T-helper 1 cell treated with Interleukin-12 subunit alpha and Interleukin-12 subunit beta and Interleukin-4 antibody, amounts not matched to agents 30 μg/mL and 1 μg/mL, for 36 hours (primary cell): ENCODE data around the gene SLC25A18.
"Not testable (repeated sequence)": the region's sequence is repeated elsewhere in the genome, so short reads cannot be mapped to it uniquely, and the experiment has no call there.

ENCODE experiments used
- H3K27ac Mint-ChIP-seq: one replicate; pipeline ENCODE4 v1.8.0; 2021; ENCODE audit warnings: mild to moderate bottlenecking, mixed read lengths
- H3K27me3 Mint-ChIP-seq: one replicate; pipeline ENCODE4 v1.8.0; 2021; ENCODE audit warnings: low read depth, mixed read lengths
- H3K36me3 Mint-ChIP-seq: one replicate; pipeline ENCODE4 v1.8.0; 2021; ENCODE audit warnings: low read depth, mixed read lengths
- H3K4me1 Mint-ChIP-seq: one replicate; pipeline ENCODE4 v1.8.0; 2021; ENCODE audit warnings: low read depth, mixed read lengths
- H3K4me3 Mint-ChIP-seq: one replicate; pipeline ENCODE4 v1.8.0; 2021; ENCODE audit warnings: mild to moderate bottlenecking, moderate library complexity, mixed read lengths
- H3K9me3 Mint-ChIP-seq: one replicate; pipeline ENCODE4 v1.8.0; 2021; ENCODE audit warnings: mixed read lengths

SLC25A18 gene

DNA sequence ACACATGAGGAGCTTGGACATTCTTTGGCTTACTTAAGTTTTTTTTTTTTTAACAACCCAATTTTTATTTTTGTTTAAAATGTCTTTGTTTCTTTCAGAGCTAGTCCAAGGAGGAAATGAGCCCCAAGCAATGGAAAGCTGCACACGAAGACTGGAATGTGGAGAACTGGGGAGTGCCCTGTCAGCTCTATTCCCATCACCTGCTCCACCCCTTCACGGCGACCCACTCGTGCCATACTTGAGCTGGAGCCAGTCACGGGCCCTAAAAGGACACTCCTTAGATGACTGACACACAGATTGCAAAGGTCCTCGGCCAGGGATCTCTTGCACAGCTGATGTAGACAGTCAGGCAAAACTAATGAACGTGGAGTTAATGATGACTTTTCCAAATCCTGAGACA, 10.6 kb upstream of the SLC25A18 start:
- Mint-ChIP-seq H3K4me1 (no peaks in the 10 kb centered on the region), H3K4me3 (no peak overlapping the region), H3K27ac (no peak overlapping the region)

DNA sequence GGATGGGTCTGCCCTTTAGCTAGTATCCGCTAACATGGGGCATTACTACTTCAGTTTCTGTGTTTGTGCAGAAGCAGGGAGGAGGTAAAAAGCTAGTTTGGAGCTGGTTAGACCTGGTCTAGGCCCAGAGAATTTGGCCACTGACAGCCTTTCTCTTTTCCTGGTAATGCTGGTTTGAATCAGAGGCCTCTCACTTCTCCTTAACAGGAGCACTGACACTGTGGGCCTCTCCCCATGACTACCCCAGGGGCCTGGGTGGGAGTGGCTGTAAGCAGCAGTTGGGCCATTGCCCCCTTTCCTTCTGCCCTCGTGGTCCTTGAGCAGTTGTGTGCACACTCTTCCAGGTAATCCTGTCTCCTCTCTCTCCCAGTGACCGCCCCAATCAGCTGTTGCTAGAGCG, 8.5 kb upstream of the SLC25A18 start:
- no peak overlapping the region for H3K4me3 Mint-ChIP-seq
- H3K27me3 Mint-ChIP-seq, result no peaks in the 10 kb centered on the region
- H3K9me3 Mint-ChIP-seq, result no peaks in the 10 kb centered on the region
- no peak overlapping the region for H3K27ac Mint-ChIP-seq
- no peaks in the 10 kb centered on the region for H3K4me1 Mint-ChIP-seq
- no peaks in the 10 kb centered on the region for H3K36me3 Mint-ChIP-seq

More for the DNA sequence above, 10.6 kb upstream of the SLC25A18 start:
- Mint-ChIP-seq H3K36me3 (no peaks in the 10 kb centered on the region), H3K9me3 (no peaks in the 10 kb centered on the region), H3K27me3 (no peaks in the 10 kb centered on the region)

DNA sequence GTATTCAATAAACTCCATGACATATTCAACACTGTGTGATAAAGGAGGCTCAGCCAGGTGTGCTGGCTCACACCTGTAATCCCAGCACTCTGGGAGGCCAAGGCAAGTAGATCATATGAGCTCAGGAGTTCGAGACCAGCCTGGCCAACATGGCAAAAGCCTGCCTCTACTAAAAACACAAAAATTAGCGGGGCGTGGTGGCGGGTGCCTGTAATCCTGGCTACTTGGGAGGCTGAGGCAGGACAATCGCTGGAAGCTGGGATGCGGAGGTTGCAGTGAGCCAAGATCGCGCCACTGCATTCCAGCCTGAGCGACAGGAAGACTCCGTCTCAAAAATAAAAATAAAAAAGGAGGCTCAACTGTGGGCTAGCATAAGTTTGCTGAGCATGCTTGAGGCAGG, 4.1 kb upstream of the SLC25A18 start:
- H3K27ac Mint-ChIP-seq, result no peak overlapping the region
- no peaks in the 10 kb centered on the region for H3K36me3 Mint-ChIP-seq
- no peaks in the 10 kb centered on the region for H3K9me3 Mint-ChIP-seq
- no peaks in the 10 kb centered on the region for H3K27me3 Mint-ChIP-seq
- no peak overlapping the region for H3K4me3 Mint-ChIP-seq
- no peaks in the 10 kb centered on the region for H3K4me1 Mint-ChIP-seq

DNA sequence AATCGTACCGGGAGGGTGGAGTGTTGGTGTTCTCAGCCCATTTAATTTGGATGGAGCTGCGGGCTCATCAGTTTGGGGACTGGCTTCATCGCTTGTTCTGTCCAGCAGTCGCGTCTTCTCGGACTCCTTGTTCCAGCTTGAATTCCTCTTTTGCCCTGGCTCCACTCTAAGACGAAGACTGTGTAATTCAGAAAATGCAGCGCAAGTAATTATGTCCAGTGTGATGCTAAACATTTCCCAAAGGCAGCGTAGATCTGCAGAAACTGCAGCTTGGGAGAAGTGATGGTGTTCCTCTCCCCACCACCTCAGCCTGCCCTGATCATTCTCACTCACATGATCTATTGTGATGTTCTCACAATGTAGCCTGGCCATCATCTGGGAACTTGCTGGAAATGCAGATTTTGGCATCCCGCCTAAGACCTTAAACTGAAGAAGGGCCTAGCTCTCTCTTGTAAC, 666 bp downstream of the SLC25A18 start:
- Mint-ChIP-seq H3K27ac (no peak overlapping the region), H3K9me3 (no peaks in the 10 kb centered on the region), H3K36me3 (no peaks in the 10 kb centered on the region), H3K4me3 (no peak overlapping the region), H3K4me1 (no peaks in the 10 kb centered on the region), H3K27me3 (no peaks in the 10 kb centered on the region)

DNA sequence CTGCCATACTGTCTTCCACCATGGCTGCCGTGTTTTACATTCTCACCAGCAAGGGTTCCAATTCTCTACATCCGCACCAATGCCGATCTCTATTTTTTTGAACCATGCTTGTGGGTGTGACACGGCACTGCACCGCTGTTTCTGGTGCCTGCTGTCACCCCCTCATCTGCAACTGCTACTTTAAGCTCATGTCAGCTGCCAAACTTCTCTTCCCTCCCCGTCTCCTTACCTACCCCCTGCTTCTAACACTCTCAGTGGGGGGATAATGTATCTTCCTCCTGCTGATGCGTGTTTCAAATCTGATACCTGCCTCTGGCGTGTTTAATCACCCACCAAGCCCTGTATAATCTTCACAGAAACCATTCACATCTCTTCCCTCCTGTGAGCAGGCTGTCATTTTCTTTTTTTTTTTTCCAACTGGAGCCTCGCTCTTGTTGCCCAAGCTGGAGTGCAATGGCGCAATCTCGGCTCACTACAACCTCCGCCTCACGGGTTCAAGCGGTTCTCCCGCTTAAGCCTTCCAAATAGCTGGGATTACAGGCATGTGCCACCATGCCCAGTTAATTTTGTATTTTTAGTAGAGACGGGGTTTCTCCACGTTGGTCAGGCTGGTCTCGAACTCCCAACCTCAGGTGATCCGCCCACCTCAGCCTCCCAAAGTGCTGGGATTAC, 2.9 kb downstream of the SLC25A18 start:
- not testable (repeated sequence) for H3K27me3 Mint-ChIP-seq, H3K36me3 Mint-ChIP-seq, H3K9me3 Mint-ChIP-seq, H3K4me1 Mint-ChIP-seq, H3K4me3 Mint-ChIP-seq, H3K27ac Mint-ChIP-seq

DNA sequence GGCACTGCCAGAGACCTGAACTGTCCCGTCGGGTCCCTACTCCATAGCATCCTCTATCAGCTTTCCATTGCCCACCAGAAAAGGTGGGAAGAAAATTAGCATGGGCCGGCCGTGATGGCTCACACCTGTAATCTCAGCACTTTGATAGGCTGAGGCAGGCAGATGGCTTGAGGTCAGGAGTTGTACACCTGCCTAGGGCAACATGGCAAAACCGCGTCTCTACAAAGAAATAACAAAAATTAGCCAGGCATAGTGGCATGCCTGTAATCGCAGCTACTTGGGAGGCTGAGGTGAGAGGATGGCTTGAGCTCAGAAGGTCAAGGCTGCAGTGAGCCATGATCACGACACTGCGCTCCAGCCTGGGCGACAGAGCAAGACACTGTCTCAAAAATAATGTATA, 3.5 kb downstream of the SLC25A18 start:
- Mint-ChIP-seq H3K36me3 (no peaks in the 10 kb centered on the region), H3K9me3 (no peaks in the 10 kb centered on the region), H3K27me3 (no peaks in the 10 kb centered on the region), H3K4me1 (no peaks in the 10 kb centered on the region), H3K27ac (no peak overlapping the region), H3K4me3 (no peak overlapping the region)

DNA sequence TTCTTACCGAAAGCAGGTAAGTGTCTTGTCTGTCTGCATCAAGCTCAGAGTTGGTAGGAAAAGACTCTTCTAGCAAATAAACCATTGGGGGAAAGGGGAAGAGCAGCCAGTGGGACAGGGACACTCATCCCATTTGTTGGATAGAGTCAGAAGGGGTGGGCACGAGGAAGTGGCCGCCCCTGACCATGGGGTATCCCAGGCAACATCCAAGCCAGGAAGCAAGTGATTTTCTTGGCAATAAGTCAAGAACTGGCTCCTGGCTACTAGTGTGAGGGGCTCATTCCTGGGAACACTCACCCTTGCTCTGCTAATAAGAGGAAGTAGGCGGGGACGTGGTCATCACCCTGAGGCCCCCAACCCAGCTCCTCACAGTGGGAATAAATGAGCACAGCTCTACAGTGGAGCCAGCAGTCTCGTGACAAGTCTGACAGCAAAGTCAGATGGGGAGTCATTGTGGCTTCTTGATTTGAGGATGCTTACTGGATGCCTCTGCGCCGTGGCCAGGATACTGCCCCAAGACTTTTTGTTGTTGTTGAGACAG, 6.7 kb downstream of the SLC25A18 start:
- H3K27me3 Mint-ChIP-seq, result no peaks in the 10 kb centered on the region
- H3K9me3 Mint-ChIP-seq, result no peaks in the 10 kb centered on the region
- H3K4me1 Mint-ChIP-seq, result no peaks in the 10 kb centered on the region
- H3K27ac Mint-ChIP-seq, result no peak overlapping the region
- no peaks in the 10 kb centered on the region for H3K36me3 Mint-ChIP-seq
- no peak overlapping the region for H3K4me3 Mint-ChIP-seq

DNA sequence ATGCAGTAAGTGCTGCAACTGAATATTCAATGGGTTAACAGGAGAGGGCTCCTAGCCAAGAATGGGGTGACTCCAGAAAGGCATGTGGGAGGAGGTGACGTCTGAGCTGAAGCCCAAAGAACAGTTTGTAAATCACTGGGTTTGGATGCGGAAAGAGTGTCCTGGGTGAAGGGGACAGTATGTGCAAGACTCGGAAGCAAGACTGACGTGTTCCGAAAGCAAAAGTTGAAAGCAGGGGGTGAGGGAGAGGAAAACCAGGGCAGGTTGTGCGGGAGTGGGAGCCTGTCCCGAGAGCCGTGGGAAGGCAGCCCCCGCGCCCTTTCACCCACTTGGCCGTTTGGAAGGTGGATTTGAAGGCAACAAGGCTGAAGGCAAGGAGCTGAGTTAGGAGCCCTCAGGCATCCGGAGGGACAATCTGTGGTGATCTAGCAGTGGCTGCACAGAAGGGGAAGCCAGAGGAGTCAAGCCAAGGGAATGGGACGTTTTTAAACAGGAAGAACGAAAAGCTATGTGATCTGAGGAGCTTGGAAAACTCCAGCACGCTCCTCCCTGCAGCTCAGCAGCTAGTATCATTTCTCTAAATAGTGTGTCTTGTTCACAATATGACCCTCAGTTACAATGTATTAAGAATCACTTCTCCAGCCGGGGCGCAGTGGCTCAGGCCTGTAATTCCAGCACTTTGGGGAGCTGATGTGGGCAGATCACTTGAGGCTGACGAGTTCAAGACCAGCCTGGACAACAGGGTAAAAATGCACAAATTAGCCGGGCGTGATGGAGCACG, 7.7 kb downstream of the SLC25A18 start:
- Mint-ChIP-seq H3K4me1 (no peaks in the 10 kb centered on the region), H3K36me3 (no peaks in the 10 kb centered on the region), H3K27ac (no peak overlapping the region), H3K9me3 (no peaks in the 10 kb centered on the region), H3K4me3 (no peak overlapping the region), H3K27me3 (no peaks in the 10 kb centered on the region)

DNA sequence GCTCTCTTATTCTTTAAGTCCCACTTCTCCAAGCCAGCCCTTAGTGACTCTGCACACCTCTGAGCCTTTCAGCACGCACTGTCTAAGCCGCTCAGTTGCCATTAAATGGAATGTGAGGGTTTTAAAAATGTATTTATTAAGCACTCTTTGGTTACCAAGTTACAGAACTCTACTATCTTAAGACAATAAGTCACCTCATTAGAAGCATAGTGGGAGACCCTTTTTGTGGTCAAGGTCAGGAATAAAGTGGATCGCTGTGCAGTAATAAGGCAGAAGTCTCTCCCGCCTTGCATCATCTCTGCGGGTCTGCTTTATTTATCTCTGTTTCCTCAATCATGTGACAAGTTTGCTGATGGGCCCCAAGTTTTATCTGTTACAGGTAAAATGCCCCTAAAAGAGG, 11.9 kb downstream of the SLC25A18 start:
- no peak overlapping the region for H3K4me3 Mint-ChIP-seq
- no peaks in the 10 kb centered on the region for H3K36me3 Mint-ChIP-seq
- H3K4me1 Mint-ChIP-seq, result no peaks in the 10 kb centered on the region
- H3K9me3 Mint-ChIP-seq, result no peaks in the 10 kb centered on the region
- H3K27ac Mint-ChIP-seq, result no peak overlapping the region
- no peaks in the 10 kb centered on the region for H3K27me3 Mint-ChIP-seq

DNA sequence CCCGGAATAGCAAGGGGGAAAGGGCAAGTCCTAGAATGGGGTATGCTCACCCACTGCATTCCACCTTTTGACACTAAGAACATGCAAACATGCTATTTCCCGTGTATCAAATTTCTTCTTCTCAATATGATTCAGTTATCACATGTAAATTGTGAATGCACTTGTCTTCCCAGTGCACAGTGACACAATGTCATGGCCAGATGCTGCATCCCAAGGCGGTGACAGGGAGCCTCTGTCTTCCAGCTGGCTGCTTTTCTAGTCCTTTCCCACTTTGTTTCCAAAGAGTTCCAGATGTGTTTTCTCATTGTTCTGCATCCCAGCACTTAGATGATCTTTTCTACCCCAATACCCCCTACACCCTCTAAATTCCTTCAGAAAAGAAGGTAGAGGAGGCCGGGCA, 12.4 kb downstream of the SLC25A18 start:
- no peaks in the 10 kb centered on the region for H3K36me3 Mint-ChIP-seq
- H3K27ac Mint-ChIP-seq, result no peak overlapping the region
- no peaks in the 10 kb centered on the region for H3K4me1 Mint-ChIP-seq
- H3K27me3 Mint-ChIP-seq, result no peaks in the 10 kb centered on the region
- H3K9me3 Mint-ChIP-seq, result no peaks in the 10 kb centered on the region
- no peak overlapping the region for H3K4me3 Mint-ChIP-seq

DNA sequence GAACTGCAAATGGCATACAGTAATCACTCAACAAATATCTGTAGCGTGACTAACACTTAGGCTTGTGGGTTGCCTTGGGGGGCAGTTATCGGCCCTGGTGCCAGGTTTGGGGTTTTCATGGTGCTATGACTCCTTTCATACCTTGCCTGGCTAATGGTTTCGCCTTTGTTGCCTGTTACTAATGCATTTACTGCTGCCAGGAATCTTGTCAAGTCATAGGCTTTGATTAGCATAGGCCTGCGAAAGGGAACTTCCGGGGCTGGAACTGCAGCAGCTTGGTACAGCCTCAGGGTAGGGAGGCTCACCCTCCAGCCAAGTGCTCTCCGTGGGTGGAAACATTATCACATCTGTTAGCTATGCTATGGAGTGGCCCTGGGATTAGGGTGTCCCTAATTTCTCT, 13.2 kb downstream of the SLC25A18 start:
- no peaks in the 10 kb centered on the region for H3K36me3 Mint-ChIP-seq
- no peak overlapping the region for H3K4me3 Mint-ChIP-seq
- no peak overlapping the region for H3K27ac Mint-ChIP-seq
- no peaks in the 10 kb centered on the region for H3K27me3 Mint-ChIP-seq
- no peaks in the 10 kb centered on the region for H3K4me1 Mint-ChIP-seq
- no peaks in the 10 kb centered on the region for H3K9me3 Mint-ChIP-seq

DNA sequence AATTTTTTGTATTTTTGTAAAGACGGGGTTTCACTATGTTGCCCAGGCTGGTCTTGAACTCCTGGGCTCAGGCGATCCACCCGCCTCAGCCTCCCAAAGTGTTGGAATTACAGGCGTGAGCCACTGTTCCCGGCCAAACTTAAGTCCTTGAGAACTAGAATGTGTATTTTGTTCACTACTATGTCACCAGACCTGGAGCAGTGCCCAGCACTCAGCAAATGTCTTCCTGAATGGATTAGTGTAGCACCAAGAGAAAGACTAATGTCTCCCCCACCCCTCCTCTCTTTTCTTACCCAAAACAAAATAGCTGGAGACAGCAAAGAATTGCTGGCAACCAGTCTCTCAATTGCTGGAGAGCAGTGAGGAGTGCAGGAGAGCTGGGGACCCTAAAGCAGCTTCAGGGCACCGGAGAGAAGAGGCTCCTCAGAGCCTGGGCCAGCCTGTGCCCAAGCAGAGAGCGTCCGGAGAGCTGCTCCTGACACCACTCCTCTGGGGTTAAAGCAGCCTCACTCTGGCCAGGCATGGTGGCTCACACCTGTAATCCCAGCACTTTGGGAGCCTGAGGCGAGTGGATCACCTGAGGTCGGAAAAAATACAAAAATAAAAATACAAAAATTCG, 14.9 kb downstream of the SLC25A18 start:
- H3K4me1 Mint-ChIP-seq, result no peaks in the 10 kb centered on the region
- H3K27ac Mint-ChIP-seq, result no peak overlapping the region
- no peaks in the 10 kb centered on the region for H3K27me3 Mint-ChIP-seq
- no peaks in the 10 kb centered on the region for H3K9me3 Mint-ChIP-seq
- H3K36me3 Mint-ChIP-seq, result no peaks in the 10 kb centered on the region
- no peak overlapping the region for H3K4me3 Mint-ChIP-seq

DNA sequence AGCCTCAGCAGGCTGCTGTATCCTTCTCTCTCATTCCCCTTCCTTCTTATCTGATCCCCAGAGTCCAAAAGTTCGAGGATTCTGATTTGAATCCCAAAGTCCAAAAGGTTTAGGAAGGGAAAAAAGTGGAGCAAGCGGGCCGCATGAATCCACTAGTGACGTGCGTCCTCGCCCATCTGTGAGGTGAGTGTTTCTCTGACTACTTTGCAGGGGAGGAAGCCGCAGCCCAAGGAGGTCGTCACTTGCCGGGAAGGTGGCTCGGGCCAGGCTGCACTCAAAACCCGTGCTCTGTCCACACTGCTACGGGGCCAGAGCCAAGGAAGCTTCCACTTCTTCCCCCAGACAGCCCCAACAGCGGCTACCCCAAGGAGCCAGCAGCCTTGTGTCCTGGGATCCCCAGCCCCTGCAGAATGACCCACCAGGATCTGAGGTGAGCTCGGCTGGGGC, 16.3 kb downstream of the SLC25A18 start:
- no peak overlapping the region for H3K4me3 Mint-ChIP-seq
- H3K4me1 Mint-ChIP-seq, result no peaks in the 10 kb centered on the region
- H3K36me3 Mint-ChIP-seq, result no peaks in the 10 kb centered on the region
- no peak overlapping the region for H3K27ac Mint-ChIP-seq
- H3K27me3 Mint-ChIP-seq, result no peaks in the 10 kb centered on the region
- no peaks in the 10 kb centered on the region for H3K9me3 Mint-ChIP-seq

DNA sequence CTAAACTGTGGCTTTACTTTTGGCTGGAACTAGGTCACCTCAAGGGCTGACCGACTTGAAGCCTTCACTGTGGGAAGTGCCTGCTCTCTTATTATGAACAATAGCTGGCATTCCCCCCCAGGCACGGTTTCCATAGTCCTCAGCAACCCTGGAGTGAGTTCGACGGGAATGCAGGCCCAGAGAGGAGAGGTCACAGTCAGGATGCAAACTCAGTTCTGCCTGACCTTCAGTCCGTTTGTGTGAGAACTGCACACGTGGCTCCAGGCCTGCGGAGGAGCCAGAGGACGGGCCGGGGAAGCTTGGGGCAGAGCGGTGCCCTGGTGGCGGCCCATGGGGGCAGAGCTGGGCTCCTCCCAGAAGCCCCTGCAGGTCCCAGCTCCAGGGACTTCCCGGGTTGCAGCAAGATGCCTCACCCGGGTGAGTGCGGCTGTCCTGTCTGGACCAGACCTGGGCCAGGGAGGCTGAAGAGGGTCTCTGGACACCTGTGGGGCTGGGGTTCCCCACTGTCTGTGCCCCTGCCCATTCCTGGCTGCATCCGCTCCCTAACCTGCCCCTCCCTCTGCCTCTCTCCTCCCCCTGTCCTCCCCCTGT, 17.2 kb downstream of the SLC25A18 start:
- no peaks in the 10 kb centered on the region for H3K4me1 Mint-ChIP-seq
- no peaks in the 10 kb centered on the region for H3K27me3 Mint-ChIP-seq
- H3K36me3 Mint-ChIP-seq, result no peaks in the 10 kb centered on the region
- H3K9me3 Mint-ChIP-seq, result no peaks in the 10 kb centered on the region
- H3K27ac Mint-ChIP-seq, result no peak overlapping the region
- H3K4me3 Mint-ChIP-seq, result no peak overlapping the region
